Stimulated activated naive CD8-positive, alpha-beta T cell treated with anti-CD3 and anti-CD28 coated beads, Interleukin-15, amount 100 ng/mL, for 72 hours (primary cell): ENCODE data around the gene DNAJC19.
"Not testable (repeated sequence)": the region's sequence is repeated elsewhere in the genome, so short reads cannot be mapped to it uniquely, and the experiment has no call there.

ENCODE experiments used
- ATAC-seq: fragments of 150-1000 bp; cut with Tn5 transposase; 2 replicates; pipeline ENCODE4 v1.10.0; 2021; ENCODE audit warnings: mild to moderate bottlenecking, moderate library complexity
- DNase-seq, 2 donors: peaks; one replicate each; pipeline ENCODE4 v3.0.0; 2021 to 2022
- H3K27ac Mint-ChIP-seq, 2 donors: one replicate each; pipeline ENCODE4 v1.8.0; 2022; ENCODE audit warnings: mild to moderate bottlenecking in 2 of 2, mixed read lengths in 2 of 2, moderate library complexity in 2 of 2
- H3K27me3 Mint-ChIP-seq: one replicate; pipeline ENCODE4 v1.8.0; 2022; ENCODE audit warnings: mixed read lengths
- H3K4me1 Mint-ChIP-seq: one replicate; pipeline ENCODE4 v1.8.0; 2022; ENCODE audit warnings: mild to moderate bottlenecking, mixed read lengths
- H3K4me3 Mint-ChIP-seq, 2 donors: one replicate each; pipeline ENCODE4 v1.8.0; 2022; ENCODE audit warnings: mild to moderate bottlenecking in 2 of 2, mixed read lengths in 2 of 2, moderate library complexity in 1 of 2
- H3K9me3 Mint-ChIP-seq, 2 donors: one replicate each; pipeline ENCODE4 v1.8.0; 2022; ENCODE audit warnings: mixed read lengths in 2 of 2

DNAJC19 gene

DNA sequence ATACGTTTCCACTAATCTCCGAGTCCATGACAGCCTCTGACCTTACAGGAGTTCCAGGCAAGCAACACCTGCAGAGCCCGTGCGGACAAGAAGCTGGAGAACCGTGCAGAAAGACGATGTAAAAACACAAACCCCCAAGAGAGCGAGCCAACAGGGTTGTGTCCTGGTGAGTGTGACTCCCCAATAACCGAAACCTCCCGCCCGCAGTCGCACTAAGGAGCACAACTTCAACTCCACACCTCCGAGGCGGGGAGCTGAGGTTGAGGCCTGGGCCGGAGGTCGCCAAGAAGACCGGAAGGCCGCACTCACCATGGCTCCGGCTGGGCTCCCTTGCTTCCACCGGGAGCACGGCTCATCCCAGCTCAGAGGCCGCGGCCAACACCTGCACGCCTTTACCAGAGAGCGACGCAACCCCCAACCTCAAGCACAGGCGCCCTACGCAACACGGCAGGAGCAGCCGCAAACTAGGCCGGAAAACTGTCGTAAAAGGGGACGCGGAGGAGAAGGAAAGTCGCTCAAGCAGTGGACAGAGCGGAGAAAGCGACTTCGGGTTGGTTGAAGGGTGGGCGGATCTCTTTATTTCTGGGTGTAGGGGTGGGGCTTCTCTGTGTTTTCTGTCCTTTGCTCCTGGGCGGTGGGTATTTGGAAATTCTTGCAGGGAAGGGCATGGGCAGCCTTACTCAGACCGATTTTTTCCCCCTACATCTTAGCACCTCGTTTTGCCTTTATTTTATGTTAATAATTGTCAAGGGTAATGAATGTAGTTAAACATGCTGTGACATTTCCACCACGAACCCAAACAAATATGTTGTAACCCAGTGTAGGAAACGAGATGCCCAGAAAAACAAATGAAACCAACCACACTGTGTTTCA is at the start of gene DNAJC19:
TSS of gene DNAJC19 (minus strand) at position 446 of the 873 bp plus-strand sequence. CDS start at position 312, 134 bp downstream.
- Mint-ChIP-seq H3K9me3 (no peaks in the 10 kb centered on the region), H3K27ac (peak within 1 kb of the TSS; percentile 97 to 98), H3K27me3 (no peaks in the 10 kb centered on the region), H3K4me1 (peaks cover 21% of the 10 kb centered on the region), H3K4me3 (peak within 1 kb of the TSS; percentile 97 to 99)
- ATAC-seq (peak; percentile 95), DNase-seq (peak; percentile 85 to 92)

DNA sequence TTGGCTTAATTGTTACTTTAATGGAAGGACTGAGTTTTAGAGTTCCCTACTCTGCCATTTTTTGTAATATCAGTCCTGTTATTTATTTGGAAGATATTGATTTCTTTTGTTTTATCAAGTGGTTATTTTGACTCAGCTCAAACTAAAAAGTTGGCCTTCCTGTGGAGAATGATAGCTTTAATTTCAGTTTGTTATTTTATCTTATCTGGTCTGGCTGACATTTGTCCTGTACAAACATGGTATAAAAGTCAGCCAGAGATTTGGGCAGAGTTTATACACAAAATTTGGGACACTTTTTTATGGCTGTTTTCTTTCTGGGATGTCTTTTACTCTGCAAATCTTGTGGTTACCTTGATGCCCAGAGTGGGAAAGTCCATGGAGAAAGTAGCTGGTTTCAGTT is 41.4 kb upstream of the DNAJC19 start:
- no peak for ATAC-seq
- Mint-ChIP-seq H3K27ac (no peak overlapping the region), H3K9me3 (peaks cover 4 to 7% of the 10 kb centered on the region in 2 donors), H3K27me3 (no peaks in the 10 kb centered on the region), H3K4me3 (no peak overlapping the region), H3K4me1 (no peaks in the 10 kb centered on the region)
- no peak for DNase-seq

DNA sequence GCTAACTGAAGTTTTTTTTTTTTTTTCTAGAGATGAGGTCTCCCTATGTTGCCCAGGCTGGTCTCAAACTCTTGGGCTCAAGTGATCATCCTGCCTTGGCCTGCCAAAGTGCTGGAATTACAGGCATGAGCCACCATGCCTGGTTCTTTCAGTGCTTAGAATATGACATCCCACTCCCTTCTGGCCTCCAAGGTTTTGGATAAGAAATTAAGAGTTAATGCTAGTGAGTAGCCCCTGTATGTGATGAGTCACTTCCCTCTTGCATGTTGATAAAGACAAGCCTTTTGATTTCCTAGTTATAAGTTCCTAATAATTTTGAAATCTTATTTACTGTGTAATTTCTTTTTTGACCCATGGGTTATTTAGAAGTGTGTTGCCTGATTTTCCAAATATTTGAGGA is 35.7 kb upstream of the DNAJC19 start:
- DNase-seq: no peak
- H3K9me3 Mint-ChIP-seq: peaks cover 4 to 7% of the 10 kb centered on the region in 2 donors
- ATAC-seq: no peak
- H3K27me3 Mint-ChIP-seq: no peaks in the 10 kb centered on the region
- H3K4me1 Mint-ChIP-seq: no peaks in the 10 kb centered on the region
- H3K27ac Mint-ChIP-seq: no peak overlapping the region
- no peak overlapping the region for H3K4me3 Mint-ChIP-seq

DNA sequence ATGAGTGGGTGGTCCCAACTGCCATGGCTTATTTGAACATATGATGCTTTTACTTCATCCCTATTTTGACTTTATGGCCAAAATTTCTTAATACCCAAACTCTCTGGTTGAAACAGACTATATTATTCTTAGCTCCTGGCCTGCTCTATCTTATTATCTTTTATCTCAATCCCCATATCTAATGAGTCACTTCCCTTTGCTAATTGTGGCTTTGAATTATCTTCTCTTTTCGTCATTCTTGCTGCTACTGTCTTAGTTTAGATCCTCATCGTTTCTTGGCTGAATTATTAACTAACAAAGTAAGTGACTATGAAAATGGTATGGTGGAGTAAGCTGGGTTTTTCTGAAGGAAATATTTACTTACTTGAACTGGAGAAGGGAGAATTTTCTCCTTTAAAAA is 28.2 kb upstream of the DNAJC19 start:
- no peaks in the 10 kb centered on the region for H3K4me1 Mint-ChIP-seq
- H3K27ac Mint-ChIP-seq: peak overlapping the region in 1 of 2 donors; percentile 59
- no peak for DNase-seq
- ATAC-seq: no peak
- no peaks in the 10 kb centered on the region for H3K9me3 Mint-ChIP-seq
- H3K4me3 Mint-ChIP-seq: no peak overlapping the region
- H3K27me3 Mint-ChIP-seq: peaks cover 10% of the 10 kb centered on the region

DNA sequence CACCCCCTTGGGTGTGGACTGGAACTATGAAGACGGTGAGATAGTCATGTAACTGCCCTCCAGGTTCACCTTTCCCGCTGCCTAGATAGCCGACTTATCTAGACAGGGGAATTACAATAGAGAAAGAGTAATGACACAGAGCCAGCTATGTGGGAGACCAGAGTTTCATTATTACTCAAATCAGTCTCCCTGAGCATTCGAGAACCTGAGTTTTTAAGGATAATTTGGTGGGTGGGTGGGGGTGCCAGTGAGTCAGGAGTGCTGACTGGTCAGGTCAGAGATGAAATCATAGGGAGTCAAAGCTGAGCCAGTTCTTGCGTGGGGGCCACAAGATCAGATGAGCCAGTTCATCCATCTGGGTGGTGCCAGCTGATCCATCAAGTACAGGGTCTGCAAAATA is 19.7 kb upstream of the DNAJC19 start:
- ATAC-seq: peak; percentile 73
- peak in 1 of 2 donors; percentile 33 for DNase-seq

DNA sequence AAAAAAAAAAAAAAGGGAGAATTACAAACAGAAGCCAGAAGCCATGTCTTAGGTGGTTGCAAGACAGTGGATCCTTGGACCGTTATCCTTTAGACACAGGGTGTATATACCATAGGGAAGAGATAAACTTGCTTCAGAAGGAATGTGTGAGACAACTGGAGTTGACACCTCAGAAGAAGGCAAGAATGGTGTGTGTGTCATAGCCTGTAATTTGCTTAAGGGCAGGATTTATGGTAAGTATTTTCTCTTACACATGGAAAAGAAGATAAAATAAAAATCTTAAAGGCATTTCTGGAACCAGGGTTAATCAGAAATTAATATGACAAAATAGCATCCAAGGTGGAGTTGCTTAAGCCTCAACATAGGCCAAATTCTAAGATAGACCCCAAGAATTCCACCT is 19.3 kb upstream of the DNAJC19 start:
- H3K27me3 Mint-ChIP-seq: no peaks in the 10 kb centered on the region

More for the DNA sequence above, 19.7 kb upstream of the DNAJC19 start:
- H3K4me3 Mint-ChIP-seq: no peak overlapping the region
- H3K9me3 Mint-ChIP-seq: no peaks in the 10 kb centered on the region
- H3K27me3 Mint-ChIP-seq: no peaks in the 10 kb centered on the region
- H3K27ac Mint-ChIP-seq: no peak overlapping the region
- H3K4me1 Mint-ChIP-seq: peaks cover 9% of the 10 kb centered on the region

DNA sequence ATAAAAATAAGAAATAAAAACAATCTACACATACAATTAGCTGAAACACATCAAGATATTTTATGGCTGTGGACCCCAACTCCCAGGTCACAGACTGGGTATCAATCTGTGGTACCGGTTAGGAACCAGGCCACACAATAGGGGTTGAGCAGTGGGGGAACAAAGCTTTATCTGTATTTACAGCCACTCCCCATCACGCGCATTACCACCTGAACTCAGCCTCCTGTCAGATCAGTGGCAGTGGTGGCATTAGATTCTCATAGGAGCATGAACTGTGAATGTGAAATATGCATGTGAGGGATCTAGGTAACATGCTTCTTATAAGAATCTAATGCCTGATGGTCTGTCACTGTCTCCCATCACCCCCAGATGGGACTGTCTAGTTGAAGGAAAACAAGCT is 17.7 kb upstream of the DNAJC19 start:
- Mint-ChIP-seq H3K4me3 (no peak overlapping the region), H3K27ac (no peak overlapping the region), H3K27me3 (no peaks in the 10 kb centered on the region), H3K4me1 (peaks cover 9% of the 10 kb centered on the region), H3K9me3 (peaks cover 3 to 12% of the 10 kb centered on the region in 2 donors)
- DNase-seq: no peak
- ATAC-seq: no peak

More for the DNA sequence above, 19.3 kb upstream of the DNAJC19 start:
- peaks cover 9% of the 10 kb centered on the region for H3K4me1 Mint-ChIP-seq
- ATAC-seq (no peak), DNase-seq (no peak)
- no peak overlapping the region for H3K4me3 Mint-ChIP-seq
- no peaks in the 10 kb centered on the region for H3K9me3 Mint-ChIP-seq
- no peak overlapping the region for H3K27ac Mint-ChIP-seq

DNA sequence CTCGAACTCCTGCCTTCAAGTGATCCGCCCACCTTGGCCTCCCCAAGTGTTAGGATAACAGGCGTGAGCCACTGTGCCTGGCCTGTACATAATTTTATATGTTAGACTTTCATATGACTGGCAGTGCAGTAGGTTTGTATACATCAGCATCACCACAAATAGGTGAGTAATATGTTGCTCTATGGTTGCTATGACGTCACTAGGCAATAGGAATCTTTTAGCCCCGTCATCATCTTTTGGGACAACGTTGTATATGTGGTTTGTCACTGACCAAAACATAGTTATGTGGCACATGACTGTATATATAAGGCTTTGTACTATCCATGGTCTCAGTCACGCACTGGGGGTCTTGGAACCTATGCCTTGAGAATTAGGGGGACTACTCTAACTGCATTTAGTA is 17.0 kb upstream of the DNAJC19 start:
- DNase-seq (no peak), ATAC-seq (no peak)
- no peak overlapping the region for H3K4me3 Mint-ChIP-seq

DNA sequence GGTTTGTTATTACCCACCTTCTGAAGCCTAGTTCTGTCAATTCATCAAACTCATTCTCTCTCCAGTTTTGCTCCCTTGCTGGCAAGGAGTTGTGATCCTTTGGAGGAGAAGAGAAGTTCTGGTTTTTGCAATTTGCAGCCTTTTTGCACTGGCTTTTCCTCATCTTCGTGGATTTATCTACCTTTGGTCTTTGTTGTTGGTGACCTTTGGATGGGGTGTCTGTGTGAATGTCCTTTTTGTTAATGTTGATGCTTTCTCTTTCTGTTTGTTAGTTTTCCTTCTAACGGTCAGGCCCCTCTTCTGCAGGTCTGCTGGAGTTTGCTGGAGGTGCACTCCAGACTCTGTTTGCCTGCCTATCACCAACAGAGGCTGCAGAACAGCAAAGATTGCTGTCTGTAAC is 13.9 kb upstream of the DNAJC19 start:
- peaks cover 23 to 30% of the 10 kb centered on the region in 2 donors for H3K9me3 Mint-ChIP-seq
- DNase-seq, H3K27ac Mint-ChIP-seq, ATAC-seq, H3K27me3 Mint-ChIP-seq, H3K4me1 Mint-ChIP-seq, H3K4me3 Mint-ChIP-seq: not testable (repeated sequence)

More for the DNA sequence above, 17.0 kb upstream of the DNAJC19 start:
- Mint-ChIP-seq H3K27me3 (no peaks in the 10 kb centered on the region), H3K27ac (no peak overlapping the region), H3K9me3 (peaks cover 10 to 19% of the 10 kb centered on the region in 2 donors), H3K4me1 (peaks cover 9% of the 10 kb centered on the region)

DNA sequence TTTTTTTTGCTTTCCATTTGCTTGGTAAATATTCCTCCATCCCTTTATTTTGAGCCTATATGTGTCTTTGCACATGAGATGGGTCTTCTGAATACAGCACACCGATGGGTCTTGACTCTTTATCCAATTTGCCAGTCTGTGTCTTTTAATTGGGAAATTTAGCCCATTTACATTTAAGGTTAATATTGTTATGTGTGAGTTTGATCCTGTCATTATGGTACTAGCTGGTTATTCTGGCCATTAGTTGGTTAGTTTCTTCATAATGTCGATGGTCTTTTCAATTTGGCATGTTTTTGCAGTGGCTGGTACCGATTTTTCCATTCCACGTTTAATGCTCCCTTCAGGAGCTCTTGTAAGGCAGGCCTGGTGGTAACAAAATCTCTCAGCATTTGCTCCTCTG is 12.8 kb upstream of the DNAJC19 start:
- peaks cover 23 to 30% of the 10 kb centered on the region in 2 donors for H3K9me3 Mint-ChIP-seq
- H3K4me3 Mint-ChIP-seq, H3K27ac Mint-ChIP-seq, H3K27me3 Mint-ChIP-seq, H3K4me1 Mint-ChIP-seq, DNase-seq, ATAC-seq: not testable (repeated sequence)

DNA sequence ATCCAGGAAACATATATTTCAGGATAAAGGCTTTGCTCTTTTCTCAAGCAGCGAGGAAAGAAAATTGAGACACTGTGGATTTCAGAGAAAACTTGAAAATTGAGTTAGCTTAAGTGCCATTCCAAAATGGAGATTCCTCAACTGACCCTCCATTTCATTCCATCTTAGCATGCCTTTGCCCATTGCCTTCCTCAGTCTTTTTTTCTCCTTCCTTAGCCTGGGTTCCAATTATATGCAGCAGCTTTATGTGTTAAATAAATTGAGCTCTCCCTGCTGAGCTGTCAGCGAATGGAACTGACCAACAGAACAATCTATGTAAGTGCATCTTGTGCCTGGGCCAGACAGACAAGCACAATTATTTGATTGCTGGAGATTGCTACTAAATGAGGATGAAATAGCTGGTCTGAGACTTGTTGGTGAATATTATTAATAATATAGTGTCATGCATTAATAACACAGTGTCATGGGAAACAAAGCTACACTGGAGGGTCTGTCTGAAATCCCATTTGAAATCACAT is 6.9 kb upstream of the DNAJC19 start:
- Mint-ChIP-seq H3K4me3 (no peak overlapping the region), H3K4me1 (no peaks in the 10 kb centered on the region), H3K27me3 (no peaks in the 10 kb centered on the region), H3K27ac (no peak overlapping the region), H3K9me3 (peaks cover 11 to 12% of the 10 kb centered on the region in 2 donors)
- ATAC-seq: no peak
- no peak for DNase-seq

DNA sequence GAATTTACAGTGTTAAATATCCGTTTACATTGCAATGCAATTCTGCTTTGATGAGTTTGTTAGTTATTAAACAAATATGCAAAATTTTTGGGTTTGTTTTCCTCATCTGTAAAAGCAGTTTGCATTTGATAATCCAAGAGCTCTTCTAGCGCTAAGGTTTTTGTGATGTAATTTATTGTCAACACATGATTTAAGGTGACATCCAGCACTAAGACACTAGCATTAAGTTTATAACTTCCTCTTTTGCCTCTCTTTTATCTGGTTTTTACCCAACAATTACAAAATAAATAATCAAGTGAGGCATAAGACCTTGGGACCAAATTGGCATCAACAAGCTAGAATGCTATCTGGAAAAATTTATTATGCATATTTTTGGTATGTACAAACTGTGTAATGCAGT is 969 bp upstream of the DNAJC19 start:
- no peak for DNase-seq
- peak overlapping the region; percentile 97 to 99 for H3K4me3 Mint-ChIP-seq
- H3K27ac Mint-ChIP-seq: peak overlapping the region in 1 of 2 donors; percentile 98
- no peaks in the 10 kb centered on the region for H3K27me3 Mint-ChIP-seq
- H3K9me3 Mint-ChIP-seq: no peaks in the 10 kb centered on the region
- H3K4me1 Mint-ChIP-seq: peaks cover 21% of the 10 kb centered on the region
- ATAC-seq: no peak

DNA sequence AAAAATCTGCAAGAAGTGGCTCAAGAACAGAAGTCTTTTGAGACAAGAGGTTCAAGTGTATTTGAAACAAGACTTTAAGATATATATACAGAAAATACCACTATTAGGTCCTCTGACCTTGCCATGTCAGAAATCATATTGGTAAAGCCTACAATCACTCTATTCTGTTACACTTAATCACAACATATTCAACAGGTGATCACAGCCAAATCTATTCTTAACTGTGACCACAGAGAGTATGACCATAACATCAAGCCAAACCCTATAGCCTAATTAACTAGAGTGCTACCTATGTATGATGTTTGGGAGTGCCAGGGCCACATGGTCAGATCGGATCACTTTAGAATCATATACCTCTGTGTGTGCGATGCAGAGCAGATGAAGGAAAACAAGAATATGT is 2.2 kb downstream of the DNAJC19 start:
- no peaks in the 10 kb centered on the region for H3K9me3 Mint-ChIP-seq
- DNase-seq: no peak
- no peak overlapping the region for H3K27ac Mint-ChIP-seq
- H3K4me1 Mint-ChIP-seq: peaks cover 21% of the 10 kb centered on the region
- peak overlapping the region in 1 of 2 donors; percentile 61 for H3K4me3 Mint-ChIP-seq
- no peak for ATAC-seq
- no peaks in the 10 kb centered on the region for H3K27me3 Mint-ChIP-seq

DNA sequence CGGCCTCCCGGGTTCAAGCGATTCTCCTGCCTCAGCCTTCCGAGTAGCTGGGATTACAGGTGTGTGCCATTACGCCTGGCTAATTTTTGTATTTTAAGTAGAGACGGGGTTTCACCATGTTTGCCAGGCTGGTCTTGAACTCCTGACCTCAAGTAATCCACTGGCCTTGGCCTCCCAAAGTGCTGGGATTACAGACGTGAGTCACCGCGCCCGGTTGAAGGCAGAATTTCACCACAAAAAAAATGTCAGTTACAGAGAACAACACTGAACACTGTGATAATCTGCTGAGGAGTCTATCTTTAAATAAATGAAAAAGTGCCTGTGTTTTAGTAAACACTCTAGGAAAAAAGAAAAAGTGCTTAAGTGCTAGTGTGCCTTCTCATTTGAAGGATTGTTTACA is 3.2 kb downstream of the DNAJC19 start:
- H3K9me3 Mint-ChIP-seq, H3K4me3 Mint-ChIP-seq, ATAC-seq, DNase-seq, H3K27me3 Mint-ChIP-seq: not testable (repeated sequence)
- peak overlapping the region in 1 of 2 donors; percentile 34 for H3K27ac Mint-ChIP-seq
- H3K4me1 Mint-ChIP-seq: peaks cover 21% of the 10 kb centered on the region

DNA sequence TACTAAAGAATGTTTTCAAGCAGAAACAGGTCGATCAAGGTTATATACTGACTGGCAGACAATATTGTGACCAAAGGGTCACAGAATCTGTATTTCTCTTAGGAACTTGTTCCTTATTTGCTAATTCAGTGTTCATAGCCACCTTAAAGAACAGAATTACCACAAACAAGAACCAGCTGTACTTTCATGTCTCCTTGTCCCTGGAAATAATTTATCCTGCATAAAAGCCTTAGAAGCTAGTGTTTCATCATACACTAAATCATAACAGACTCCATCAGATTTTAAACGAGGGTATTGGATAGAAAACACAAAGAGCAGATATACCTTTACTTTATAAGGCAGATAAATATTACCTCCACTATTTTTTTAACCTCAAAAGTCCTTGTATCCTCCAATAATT is 6.4 kb downstream of the DNAJC19 start:
- ATAC-seq (no peak), DNase-seq (no peak)
- H3K27me3 Mint-ChIP-seq: no peaks in the 10 kb centered on the region
- no peak overlapping the region for H3K4me3 Mint-ChIP-seq
- H3K9me3 Mint-ChIP-seq: no peaks in the 10 kb centered on the region
- peaks cover 19% of the 10 kb centered on the region for H3K4me1 Mint-ChIP-seq
- H3K27ac Mint-ChIP-seq: no peak overlapping the region

DNA sequence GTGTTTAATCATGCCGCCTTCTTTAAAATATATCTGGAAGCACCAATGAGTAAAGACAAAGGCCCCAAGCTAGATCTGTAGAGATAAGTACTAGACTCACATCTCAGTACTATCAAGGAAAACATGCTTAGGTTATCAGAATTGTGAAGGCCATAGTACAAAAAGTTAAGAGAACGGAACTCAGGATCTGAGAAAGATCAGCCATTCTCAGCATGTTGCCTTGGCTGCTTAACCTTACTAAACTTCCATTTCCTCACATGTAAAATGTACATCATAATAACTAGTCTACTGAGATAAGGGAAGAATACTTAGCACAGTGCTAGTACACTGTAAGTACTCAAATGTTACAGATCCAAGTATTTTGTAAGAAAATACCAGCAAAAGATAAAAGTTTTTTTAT is 7.6 kb downstream of the DNAJC19 start:
- no peak overlapping the region for H3K27ac Mint-ChIP-seq
- ATAC-seq: no peak
- peaks cover 9% of the 10 kb centered on the region for H3K4me1 Mint-ChIP-seq
- no peaks in the 10 kb centered on the region for H3K9me3 Mint-ChIP-seq
- H3K27me3 Mint-ChIP-seq: no peaks in the 10 kb centered on the region
- no peak for DNase-seq
- no peak overlapping the region for H3K4me3 Mint-ChIP-seq
